ENCODE results near the gene UNC50.

DNA sequence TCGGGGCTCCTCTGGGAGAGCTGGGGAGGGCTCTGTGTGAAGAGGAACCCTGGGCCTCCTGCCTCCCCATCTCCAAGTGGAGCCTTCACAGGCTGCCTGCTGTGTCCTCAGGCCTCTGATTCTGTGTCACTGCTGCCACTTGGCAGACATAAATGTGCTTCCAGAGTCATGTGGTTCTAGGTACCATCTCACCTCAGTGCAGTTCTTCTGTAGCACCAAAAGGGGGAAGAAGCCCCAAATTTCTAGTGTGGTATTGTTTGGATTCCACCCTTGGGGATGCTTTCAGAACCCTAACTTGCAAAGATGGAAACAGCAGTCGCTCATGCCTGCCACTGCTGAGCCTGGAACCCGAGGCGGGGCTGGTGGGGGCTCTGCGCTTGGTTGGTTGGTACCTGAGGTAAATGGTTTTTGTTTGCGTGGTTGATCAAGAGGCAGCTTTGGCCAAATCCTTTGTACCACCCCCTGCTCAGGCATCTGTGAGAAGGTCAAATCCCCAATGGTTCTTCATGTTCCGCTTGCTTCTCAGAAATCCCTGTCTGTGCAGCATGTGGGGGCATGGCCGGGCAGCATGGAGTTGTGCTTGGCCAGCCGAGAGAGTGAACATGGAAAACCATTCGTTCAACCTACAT, 27.6 kb upstream of the UNC50 start:
- TF ChIP-seq EZH2phosphoT487 (IDR thresholded peaks at IDR 0.05; ENCODE audit: low read length), result no peak
- TF ChIP-seq, protein P1, sequence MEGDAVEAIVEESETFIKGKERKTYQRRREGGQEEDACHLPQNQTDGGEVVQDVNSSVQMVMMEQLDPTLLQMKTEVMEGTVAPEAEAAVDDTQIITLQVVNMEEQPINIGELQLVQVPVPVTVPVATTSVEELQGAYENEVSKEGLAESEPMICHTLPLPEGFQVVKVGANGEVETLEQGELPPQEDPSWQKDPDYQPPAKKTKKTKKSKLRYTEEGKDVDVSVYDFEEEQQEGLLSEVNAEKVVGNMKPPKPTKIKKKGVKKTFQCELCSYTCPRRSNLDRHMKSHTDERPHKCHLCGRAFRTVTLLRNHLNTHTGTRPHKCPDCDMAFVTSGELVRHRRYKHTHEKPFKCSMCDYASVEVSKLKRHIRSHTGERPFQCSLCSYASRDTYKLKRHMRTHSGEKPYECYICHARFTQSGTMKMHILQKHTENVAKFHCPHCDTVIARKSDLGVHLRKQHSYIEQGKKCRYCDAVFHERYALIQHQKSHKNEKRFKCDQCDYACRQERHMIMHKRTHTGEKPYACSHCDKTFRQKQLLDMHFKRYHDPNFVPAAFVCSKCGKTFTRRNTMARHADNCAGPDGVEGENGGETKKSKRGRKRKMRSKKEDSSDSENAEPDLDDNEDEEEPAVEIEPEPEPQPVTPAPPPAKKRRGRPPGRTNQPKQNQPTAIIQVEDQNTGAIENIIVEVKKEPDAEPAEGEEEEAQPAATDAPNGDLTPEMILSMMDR (IDR thresholded peaks at IDR 0.05; ENCODE audit: low read length), result no peak
